ENCODE measurements around the gene RGS6.
"Not testable (repeated sequence)": the region's sequence is repeated elsewhere in the genome, so short reads cannot be mapped to it uniquely, and the experiment has no call there.

Gene RGS6

DNA sequence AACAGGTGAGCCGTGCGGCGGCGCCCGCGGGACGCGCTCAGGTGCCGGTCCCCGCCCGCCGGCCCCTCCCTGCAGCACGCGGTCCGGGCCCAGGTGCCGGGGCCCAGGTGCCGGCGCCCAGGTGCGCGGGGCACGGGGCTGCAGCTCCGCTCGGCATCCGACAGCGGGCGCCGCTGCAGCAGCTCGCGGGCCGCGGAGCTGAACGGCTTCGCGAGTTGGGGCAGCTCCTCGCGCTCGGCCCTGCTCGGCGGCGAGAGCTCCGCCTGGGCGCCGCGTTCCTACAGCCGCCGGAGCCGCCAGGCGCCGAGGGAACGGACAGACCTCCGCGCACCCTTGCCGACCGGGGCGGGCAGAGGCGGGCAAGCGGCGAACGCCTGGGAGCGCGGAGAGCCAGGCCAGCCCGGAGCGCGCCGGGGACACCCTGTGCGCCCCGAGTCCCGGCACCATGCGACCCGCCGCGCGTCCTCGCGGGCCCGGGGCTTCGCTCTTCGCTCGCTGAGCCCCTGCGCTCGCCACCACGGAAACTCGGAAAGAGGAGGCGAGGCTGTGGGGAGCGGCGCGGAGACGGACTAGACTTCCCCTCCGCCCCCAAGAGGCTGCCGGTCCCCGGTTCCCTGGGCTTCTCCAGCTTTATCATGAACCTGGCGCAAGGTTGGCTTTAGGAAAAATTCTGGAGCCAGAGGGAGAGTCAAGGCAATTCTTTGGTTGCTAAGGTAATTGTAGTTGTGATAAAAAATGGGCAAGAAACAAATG, at the start of gene RGS6:
TSS of gene RGS6 (plus strand) at position 201 of the 753 bp plus-strand sequence.
- DNase-seq (ENCODE audit: low read depth) = peak; percentile 3

DNA sequence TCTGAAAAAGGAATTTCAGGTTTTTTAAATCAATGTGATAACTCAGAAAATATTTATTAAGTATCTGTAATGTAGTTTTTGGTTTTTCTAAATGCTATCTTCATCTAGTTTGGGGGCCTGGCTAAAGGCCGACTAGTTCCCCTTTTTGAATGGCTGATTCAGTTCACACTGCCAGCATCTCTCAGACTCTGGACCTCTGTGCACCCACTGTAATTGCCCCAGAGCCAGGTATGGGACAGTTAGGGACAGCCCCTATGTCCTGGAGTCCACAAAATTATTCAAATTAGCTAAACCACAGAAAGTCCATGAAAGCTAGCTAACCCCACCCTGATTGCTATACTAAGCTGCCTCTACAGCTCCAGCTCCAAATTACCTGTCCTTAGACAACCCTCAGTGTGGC, 49.1 kb upstream of the RGS6 start:
- DNase-seq (ENCODE audit: low read depth) = no peak

DNA sequence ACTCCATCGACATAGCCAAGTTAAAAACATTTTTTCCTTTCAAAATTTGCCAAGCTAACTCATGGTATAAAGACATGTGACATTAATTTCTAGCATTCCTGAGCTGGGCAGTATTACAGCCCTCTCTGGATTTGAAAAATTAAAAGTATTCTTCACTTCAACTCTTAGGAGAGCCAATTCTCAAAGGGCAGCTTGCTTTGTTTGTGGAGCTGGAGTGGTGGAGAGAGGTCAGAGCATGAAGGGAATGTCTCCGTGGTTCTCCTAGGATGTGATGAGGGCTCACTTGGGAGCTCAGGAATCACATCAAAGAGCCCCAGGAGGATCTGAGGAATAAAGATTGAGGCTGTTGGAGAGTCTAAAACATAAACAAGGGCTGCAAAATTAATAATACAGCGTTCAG, 46.9 kb upstream of the RGS6 start:
- DNase-seq (ENCODE audit: low read depth) = peak; percentile 1

DNA sequence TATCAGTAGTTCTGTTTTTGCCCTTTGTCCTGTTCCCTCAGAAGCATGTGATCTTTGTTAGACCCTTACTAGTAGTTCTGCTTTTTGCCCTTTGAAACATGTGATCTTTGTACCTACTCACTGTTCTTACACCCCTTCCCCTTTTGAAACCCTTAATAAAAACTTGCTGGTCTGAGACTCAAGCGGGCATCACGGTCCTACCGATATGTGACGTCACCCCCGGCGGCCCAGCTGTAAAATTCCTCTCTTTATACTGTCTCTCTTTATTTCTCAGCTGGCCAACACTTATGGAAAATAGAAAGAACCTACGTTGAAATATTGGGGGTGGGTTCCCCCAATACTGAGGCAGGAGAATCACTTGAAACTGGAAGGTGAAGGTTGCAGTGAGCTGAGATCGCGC, 44.4 kb upstream of the RGS6 start:
- DNase-seq (ENCODE audit: low read depth) = not testable (repeated sequence)

DNA sequence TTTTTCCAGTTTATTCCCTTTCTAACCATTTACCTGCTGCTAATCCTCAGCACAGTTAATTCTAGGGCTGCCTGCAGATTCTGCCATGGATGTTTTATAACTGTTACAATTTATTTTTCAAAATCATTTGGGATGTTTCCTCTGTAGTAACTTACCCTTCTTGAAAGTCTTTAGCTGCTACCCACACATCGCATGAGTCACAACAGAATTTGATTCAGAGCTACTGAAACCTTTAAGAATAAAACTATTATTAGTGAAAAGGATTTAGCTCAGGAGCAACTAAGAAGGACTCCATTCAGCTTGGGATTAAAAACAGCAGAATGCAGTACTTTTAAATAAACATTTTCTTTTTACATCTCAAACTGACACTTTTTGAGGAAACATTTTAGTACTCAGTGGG, 41.7 kb upstream of the RGS6 start:
- DNase-seq (ENCODE audit: low read depth) = no peak

DNA sequence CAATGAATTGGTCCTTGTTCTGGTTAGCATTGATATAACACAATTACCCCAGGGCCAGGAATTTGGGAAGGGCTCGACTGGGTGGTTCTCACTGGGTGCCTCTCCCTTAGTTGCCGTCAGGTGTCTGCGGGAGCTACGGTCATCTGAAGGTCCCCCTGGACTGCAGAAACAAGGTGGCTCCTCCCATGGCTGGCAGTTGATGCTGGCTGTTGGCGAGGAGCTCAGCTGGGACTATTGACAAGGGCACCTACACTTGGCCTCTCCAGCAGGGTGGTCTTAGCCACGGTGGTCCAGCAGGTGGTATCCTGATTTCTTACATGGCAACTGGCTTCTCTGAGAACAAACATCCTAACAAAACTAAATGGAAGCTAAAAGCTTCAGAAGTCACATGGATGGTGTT, 41.0 kb upstream of the RGS6 start:
- no peak for DNase-seq (ENCODE audit: low read depth)

DNA sequence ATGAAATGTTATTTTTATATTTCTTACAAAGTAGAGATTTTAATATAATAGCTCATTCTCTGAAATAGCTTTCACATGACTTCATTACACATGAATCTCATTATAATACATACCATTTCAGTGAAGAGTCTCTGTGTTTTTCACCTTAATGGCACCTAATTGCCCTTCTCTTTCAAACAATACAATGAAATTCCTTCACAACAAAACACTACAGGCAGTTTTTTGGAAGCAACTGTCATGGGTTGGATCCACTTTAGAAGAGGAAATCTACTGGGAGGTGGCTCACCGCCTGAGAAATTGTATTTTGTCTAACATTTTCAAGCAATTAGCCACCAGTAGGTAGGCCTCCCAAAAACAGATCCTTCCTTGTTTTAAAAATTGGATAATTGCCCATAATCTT, 40.3 kb upstream of the RGS6 start:
- no peak for DNase-seq (ENCODE audit: low read depth)

DNA sequence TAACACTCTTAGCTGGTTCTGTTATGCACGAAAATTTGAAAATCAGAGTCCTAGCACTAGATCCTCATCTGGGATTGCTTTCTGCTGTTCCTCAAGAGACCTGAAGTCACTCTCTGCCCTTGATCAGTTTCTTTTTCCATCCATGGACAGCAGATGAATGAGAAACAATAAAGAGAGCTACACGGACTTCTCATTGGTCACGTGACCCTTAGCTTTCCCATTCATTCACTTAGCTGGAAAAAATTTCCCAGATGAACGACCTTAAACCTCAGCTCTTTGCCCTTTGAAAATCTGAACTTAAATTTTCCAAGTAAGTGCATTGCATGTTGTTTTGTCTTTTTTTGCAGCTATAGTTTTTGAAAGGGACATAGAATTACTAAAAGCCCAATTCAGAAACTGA, 27.2 kb upstream of the RGS6 start:
- DNase-seq (ENCODE audit: low read depth) = peak; percentile 2

DNA sequence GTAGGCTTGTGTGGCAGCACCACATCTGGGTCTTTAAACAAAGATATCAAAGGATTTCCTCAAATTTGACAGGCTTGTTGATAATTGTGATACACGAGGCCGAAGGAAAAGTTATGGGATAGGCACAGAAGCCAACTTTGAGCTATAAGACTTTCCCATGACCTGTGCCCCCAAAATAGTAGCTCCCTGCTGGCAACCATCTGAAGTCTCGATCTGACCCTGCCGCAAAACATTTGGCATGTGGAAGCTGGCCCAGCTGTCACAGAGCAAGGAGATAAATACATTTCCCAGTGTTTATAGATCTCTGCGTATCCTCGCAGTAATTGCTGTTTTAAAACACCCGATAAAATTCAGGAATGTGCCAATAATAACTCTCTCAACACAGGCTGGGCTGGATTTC, 26.4 kb upstream of the RGS6 start:
- no peak for DNase-seq (ENCODE audit: low read depth)

DNA sequence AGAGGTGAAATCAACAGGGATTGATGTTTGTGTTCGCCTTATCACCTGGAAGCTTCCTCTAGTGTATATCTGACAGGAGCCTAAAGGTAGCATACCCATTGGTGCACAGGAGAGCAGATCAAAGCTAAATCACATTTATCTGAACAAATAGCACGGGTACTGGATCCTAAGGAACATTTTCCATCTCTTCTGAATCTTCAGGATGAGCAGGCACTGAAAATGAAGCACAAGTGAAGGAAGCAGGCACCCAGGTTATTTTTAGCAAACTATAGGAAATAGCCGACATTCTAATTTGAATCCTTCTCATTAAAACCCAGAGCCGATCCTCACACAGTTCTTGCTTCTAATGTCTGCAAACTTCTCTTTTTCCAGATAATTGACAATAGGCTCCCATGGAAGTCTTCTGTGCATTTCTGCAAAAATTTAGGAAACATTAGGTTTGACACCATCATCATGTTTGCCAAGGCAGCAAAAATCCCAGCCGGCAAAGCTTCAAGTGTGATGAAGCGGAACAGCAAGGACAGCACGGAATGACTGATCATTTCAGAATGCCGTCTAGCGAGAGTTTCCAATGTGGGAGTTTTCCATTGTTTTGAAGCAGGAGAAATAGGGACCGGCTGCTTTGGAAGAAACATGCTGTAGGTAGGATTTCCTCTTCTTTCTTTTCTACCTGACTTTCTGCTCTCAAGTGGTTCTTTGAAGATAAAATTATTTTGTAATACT, 24.3 kb upstream of the RGS6 start:
- DNase-seq (ENCODE audit: low read depth) = no peak

DNA sequence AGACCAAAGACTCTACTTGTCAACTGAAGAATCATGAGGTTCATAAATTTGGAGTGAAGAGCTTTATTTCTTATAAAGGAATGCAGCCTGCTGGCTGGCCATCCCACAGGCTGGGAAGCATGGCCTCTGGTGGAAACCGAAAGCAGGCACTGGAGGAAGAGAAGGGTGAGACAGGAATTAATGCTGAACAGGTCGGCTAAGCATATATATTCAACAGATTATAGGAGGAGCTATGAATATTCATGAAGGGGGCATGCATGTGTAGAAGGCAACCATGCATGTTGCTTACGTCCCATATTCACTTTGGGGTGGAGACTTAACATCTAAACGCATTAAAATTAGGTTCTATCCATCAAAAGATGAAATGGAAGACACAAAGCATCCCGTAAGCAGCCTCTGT, 20.6 kb upstream of the RGS6 start:
- no peak for DNase-seq (ENCODE audit: low read depth)

DNA sequence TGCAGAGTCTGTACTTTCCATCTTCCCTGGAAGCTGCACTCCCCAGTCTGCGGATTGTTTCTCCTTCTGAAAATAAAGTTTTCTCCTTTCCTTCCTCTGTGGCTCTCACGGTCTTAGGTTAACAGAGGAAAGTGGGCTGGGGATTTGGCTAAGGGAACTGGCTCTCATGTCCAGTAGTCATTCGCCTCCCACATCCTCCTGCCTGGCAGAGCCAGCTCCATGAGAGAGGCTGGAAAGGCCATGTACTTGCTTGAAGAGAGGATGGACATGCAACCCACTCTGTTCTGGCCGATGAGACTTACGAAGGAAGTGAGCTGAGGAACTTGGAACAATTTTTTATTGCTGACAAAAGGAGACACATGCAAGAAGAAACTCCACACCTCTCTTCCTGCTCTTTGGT, 18.9 kb upstream of the RGS6 start:
- DNase-seq (ENCODE audit: low read depth) = no peak

DNA sequence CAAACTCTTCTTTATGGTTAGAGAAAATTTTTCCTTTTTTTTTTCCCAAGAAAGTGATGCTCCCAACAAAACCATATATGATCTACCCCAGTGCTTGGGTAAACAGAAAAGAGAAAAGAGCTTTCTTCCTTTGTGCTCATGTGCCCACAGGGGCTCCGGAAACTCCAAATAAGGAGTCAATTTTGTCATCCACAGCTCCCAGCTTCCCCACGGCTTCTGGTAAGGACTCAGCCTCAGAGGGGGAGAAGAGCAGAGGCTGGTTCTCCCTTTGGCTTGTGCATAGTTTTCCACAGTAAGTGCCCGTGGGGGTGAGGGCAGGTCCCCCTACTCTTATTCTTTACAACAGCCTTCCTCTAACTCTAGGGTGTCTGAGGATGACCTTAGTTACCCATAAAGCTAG, 13.3 kb upstream of the RGS6 start:
- DNase-seq (ENCODE audit: low read depth) = peak; percentile 24

DNA sequence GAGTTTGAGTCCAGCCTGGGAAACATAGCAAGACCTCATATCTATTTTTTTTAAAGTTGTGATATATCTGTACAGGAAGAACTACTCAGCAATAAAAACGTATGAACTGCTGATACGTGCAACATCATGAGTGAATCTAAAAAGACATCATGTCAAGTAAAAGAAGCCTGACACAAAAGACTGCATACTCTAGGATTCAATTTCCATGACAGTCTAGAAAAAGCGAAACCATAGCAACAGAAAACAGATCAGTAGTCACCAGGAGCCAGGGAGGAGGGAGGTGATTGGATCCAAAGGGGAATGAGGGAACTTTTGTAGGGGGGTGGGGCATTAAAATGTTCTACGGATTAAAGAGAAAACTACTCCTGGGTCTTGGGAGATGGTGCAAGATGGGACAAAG, 8.7 kb upstream of the RGS6 start:
- no peak for DNase-seq (ENCODE audit: low read depth)

DNA sequence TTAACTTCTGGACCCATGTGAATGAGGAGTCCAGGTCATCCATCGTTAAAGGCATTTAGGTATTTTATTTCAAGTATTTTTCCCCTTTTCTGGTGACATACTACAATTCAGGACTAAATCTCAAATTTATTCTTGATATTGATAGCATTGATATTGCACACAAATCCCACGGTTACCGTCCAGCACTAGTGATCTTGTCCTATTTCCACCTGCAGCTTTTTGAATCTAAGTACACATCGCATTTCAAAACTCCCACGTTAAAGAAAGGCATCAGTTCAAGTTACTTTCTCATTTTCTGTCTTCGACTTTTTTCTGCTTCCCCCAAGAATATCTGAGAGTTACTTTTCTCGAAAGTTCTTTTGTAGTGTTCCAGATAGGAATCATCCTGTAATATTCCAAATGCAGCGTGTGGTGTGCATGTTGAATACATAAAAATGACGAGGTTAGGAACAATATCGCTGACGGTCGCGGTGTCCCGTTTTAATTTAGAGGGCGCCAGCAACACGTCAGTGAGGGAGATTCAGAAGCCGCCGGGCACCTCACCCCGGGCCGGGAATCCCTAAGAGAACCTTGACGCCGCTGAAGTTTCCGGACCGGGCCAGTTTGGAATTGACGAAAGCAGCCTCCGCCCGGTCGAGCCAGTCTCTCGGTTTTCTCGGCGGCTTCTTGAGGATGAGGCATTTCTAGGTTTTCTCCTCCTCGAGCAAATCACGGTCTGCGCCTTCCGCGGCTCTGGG, 569 bp upstream of the RGS6 start:
- DNase-seq (ENCODE audit: low read depth) = no peak

DNA sequence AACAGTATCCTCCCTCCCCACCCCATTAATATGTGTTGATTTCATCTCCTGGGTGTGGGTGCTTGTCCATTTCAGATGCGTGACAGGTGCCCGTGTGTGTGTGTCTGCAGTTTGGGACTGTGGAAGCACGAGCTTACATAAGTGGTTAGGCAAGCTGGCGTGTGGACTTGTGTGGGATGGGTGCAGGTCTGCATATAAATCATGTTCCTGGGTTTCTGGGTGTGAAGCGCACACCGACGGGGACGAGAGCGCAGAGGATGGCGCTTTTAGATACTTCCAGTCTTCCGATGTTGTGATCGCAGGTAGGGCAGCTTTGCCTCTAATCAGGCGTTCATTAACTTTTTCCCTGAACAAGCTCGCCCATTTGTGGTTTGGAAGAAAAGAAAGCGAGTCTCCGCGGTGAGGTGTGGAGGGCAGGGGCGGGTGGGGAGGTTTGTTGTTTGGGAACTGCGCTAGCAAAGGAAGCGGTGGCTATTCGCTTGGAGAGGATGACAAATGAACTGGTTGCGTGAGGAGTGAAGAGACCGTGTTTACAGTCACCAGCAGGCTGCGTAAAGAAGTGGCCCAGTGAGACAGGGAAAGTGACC, 865 bp downstream of the RGS6 start:
- DNase-seq (ENCODE audit: low read depth) = peak; percentile 2

DNA sequence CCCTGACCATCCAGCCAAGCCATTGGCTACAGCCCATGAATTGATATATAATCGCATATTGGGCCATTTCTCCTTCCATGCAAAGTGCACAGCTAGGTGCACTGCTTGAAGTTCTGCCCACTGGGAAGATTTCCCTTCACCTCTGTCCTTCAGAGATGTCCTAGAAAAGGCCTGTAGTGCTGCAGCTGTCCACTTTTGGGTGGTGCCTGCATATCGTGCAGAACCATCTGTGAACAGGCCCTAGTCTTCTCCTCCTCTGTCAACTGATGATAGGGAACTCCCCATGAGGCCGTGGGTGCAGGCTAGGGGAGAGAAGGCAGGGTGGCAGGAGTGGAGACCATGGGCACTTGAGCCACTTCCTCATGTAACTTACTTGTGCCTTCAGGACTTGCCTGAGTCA, 6.0 kb downstream of the RGS6 start:
- DNase-seq (ENCODE audit: low read depth) = not testable (repeated sequence)

DNA sequence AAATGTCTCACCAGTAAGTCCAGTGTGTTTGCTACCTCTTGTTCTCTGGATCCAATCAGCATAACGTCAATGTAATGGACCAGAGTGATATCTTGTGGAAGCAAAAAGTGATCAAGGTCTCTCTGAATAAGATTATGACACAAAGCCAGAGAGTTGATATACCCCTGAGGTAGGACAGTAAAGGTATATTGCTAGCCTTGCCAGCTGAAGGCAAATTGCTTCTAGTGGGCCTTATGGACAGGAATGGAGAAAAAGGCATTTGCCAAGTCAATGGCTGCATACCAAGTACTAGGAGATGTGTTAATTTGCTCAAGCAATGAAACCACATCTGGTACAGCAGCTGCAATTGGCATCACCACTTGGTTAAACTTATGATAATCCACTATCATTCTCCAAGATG, 7.1 kb downstream of the RGS6 start:
- DNase-seq (ENCODE audit: low read depth) = not testable (repeated sequence)

DNA sequence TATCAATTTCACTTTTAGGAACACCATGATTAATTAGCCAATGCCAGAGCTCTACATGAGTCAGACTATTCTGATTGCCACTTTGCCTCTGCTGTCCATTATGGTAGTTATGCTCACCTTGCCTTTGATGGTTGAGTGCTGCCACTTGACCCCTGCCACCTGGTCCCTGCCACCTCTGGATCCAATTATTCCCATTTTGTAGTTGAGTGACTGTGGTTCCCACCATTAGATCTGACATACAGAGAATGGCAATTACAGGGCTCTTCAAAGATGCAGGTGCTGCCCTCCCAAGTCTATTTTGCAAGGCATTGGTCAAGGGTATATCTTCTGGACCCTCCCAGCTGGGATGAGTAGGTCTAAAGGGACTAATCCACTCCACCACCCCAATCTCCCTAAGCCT, 8.3 kb downstream of the RGS6 start:
- DNase-seq (ENCODE audit: low read depth) = not testable (repeated sequence)

DNA sequence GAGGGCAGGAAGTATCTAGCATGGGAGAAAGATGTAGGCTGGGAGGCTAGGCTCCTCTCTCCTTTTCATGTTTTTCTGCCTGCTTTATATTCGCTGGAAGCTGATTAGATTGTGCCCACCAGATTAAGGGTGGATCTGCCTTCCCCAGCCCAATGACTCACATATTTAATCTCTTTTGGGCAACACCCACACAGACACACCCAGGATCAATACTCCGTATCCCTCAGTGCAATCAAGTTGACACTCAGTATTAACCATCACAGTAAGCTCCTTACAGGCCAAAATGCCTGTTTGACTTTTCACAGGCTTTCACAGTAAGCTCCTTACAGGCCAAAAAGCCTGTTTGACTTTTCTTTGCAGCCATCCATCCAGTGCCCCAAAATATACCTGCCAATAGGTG, 9.4 kb downstream of the RGS6 start:
- DNase-seq (ENCODE audit: low read depth) = not testable (repeated sequence)

DNA sequence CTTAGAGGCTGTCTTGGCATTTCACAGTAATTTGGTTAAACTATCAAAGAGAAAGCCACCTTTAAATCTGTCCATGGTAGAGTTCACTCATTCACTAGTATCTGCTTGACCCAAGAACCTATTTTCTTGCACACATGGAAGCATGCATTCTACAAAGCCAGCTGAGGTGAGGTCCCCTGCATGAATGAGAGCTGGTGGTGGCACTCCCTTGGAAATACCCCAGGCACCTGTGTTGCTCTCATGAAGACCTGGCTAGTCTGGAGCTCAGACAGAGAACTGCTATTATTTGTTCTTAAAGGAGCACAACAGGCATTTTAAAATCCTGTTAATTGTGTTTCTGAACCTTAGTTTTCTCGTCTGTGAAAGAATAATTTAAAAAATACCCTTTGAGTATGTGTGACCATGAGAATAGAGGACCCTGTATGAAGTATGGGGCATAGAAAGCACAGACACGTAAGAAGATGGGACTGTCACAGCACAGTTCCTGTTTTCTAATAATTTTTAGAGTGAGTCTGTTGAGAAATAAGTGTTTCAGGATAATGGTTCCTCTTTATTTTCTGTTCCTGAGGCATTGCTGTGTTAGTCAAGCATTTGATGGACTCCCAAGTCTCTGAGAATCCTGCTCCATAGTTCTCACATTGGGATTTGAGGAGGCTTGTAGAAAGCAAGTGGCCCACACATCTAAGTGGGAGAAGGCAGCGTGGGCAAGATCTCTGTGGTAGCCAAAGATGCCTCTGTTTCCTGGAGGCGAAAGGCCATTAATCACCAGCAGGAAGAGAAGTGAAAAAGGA, 10.9 kb downstream of the RGS6 start:
- no peak for DNase-seq (ENCODE audit: low read depth)

DNA sequence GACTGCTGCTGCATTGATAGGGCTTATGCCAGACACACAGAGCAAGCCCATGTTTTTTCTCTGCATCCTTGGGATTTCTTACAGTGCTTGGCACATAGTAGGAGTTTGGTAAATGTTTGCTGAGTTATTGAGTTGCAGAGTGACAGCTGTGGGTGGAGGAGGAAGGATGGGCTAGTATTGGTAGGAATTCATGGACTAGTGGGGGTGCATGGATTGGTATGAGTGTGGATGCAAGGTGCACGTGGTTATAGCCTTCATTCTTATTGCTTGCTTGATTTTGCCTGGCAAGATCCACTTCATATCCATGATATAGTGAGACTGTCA, 11.4 kb downstream of the RGS6 start:
- no peak for DNase-seq (ENCODE audit: low read depth)

Data from EH (cell line).